ENCODE data around the gene STK16. TPM values are rescaled to one million over a fixed set of nuclear protein-coding genes. Genes with fewer than 3 reads are reported as not detected.

Gene STK16
- total and polyA plus RNA-seq, 4 donors = 19.7 to 37.2 (median 24.7) TPM

GRCh38 chr2:219218732-219219701, 26.3 kb upstream of the STK16 start, which contains the start of gene ABCB6:
TSS of gene ABCB6 (minus strand) at chr2:219218958. CDS start at chr2:219218673, 285 bp downstream.
- H3K4me3 ChIP-seq (ENCODE audit: low read length in 2 of 2) = peak within 1 kb of the TSS; percentile 1 to 31
- peaks cover 0 to 9% of the 10 kb centered on the region in 2 donors for H3K36me3 ChIP-seq (ENCODE audit: control insufficient read depth in 1 of 2, insufficient read depth in 2 of 2, low read length in 1 of 2)
- intact Hi-C loops (cut with DNase I) = loop anchor here in 1 of 2 donors (2.0 kb wide), 3 partner anchors 34 to 58 kb away; partner anchors contain the start of genes CNPPD1, NHEJ1, TUBA4A and TUBA4B
- no peaks in the 10 kb centered on the region for H3K9me3 ChIP-seq (ENCODE audit: control insufficient read depth, low read length)
- H3K27me3 ChIP-seq (ENCODE audit: control insufficient read depth in 1 of 2, insufficient read depth in 2 of 2, low read length in 1 of 2) = no peaks in the 10 kb centered on the region
- ATAC-seq (ENCODE audit: low FRiP score) (peak; percentile 95), DNase-seq (peak; percentile 98 to 99)
- WGBS, 2 donors = 3 to 5% methylated on average over 71 of the region's 71 CpGs
- peak within 1 kb of the TSS in 1 of 2 donors; percentile 96 for H3K27ac ChIP-seq (ENCODE audit: low read depth in 1 of 2, low read length in 2 of 2)
- H3K4me1 ChIP-seq (ENCODE audit: control insufficient read depth in 1 of 2, insufficient read depth in 2 of 2, low read length in 2 of 2) = no peaks in the 10 kb centered on the region

DNA sequence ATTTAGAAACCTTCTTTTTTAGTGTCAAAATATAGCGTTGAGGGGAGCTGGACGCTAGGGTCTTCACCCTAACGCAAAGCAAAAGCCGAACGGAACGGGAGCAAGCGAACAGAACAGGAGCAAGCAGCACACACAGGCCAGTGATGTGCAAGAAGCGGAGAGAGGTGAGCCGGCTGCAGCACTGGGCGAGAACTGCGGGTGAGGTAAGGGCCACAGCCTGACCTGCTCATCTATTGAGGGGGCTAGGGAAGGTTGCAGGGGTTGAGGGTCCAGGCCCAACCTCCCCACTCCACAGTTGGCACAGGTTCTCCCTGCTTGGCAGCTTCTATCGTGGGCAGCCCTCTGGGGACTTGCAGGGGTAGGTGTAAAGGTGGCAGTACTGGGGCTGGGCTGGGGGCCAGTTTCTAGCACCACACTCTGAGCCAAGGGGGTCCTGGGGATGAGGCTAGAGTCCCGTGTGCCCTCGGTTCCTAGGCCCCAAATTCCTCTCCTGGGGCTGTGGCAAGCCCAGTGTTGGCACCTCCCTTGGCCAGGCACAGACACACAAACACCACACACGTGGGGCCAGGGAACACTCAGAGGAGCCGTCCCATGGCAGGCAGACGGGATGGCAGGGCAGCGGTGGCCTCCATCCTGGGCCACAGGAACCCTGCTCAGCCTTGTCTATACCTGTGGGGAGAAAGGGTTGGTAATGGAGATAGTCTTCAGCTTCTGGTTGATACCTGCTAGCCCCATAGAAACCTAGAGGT, 25.3 kb upstream of the STK16 start:
- no peaks in the 10 kb centered on the region for H3K9me3 ChIP-seq (ENCODE audit: control insufficient read depth, low read length)
- intact Hi-C loops (cut with DNase I) = loop anchor here in 1 of 2 donors (2.0 kb wide), 3 partner anchors 33 to 59 kb away; partner anchors contain the start of genes CNPPD1, NHEJ1, TUBA4A and TUBA4B
- peak overlapping the region in 1 of 2 donors; percentile 73 for H3K27ac ChIP-seq (ENCODE audit: low read depth in 1 of 2, low read length in 2 of 2)
- no peaks in the 10 kb centered on the region for H3K27me3 ChIP-seq (ENCODE audit: control insufficient read depth in 1 of 2, insufficient read depth in 2 of 2, low read length in 1 of 2)
- 85 to 86% methylated on average over 18 of the region's 18 CpGs for WGBS, 2 donors
- no peak for ATAC-seq (ENCODE audit: low FRiP score)
- no peak for DNase-seq
- H3K4me1 ChIP-seq (ENCODE audit: control insufficient read depth in 1 of 2, insufficient read depth in 2 of 2, low read length in 2 of 2) = no peaks in the 10 kb centered on the region
- no peak overlapping the region for H3K4me3 ChIP-seq (ENCODE audit: low read length in 2 of 2)
- peaks cover 0 to 10% of the 10 kb centered on the region in 2 donors for H3K36me3 ChIP-seq (ENCODE audit: control insufficient read depth in 1 of 2, insufficient read depth in 2 of 2, low read length in 1 of 2)

GRCh38 chr2:219220652-219221402, 24.5 kb upstream of the STK16 start:
- peaks cover 0 to 10% of the 10 kb centered on the region in 2 donors for H3K36me3 ChIP-seq (ENCODE audit: control insufficient read depth in 1 of 2, insufficient read depth in 2 of 2, low read length in 1 of 2)

GRCh38 chr2:219221957-219222518, 23.2 kb upstream of the STK16 start:
- no peak for DNase-seq
- H3K4me3 ChIP-seq (ENCODE audit: low read length in 2 of 2) = no peak overlapping the region
- 93 to 94% methylated on average over 16 of the region's 16 CpGs for WGBS, 2 donors
- H3K36me3 ChIP-seq (ENCODE audit: control insufficient read depth in 1 of 2, insufficient read depth in 2 of 2, low read length in 1 of 2) = peaks cover 0 to 10% of the 10 kb centered on the region in 2 donors
- intact Hi-C loops (cut with DNase I) = no loop called here
- no peak overlapping the region for H3K27ac ChIP-seq (ENCODE audit: low read depth in 1 of 2, low read length in 2 of 2)
- ATAC-seq (ENCODE audit: low FRiP score) = no peak
- no peaks in the 10 kb centered on the region for H3K27me3 ChIP-seq (ENCODE audit: control insufficient read depth in 1 of 2, insufficient read depth in 2 of 2, low read length in 1 of 2)
- H3K9me3 ChIP-seq (ENCODE audit: control insufficient read depth, low read length) = no peaks in the 10 kb centered on the region
- no peaks in the 10 kb centered on the region for H3K4me1 ChIP-seq (ENCODE audit: control insufficient read depth in 1 of 2, insufficient read depth in 2 of 2, low read length in 2 of 2)

More at GRCh38 chr2:219220652-219221402, 24.5 kb upstream of the STK16 start:
- Histone ChIP-seq H3K4me3 (ENCODE audit: low read length in 2 of 2) (no peak overlapping the region), H3K4me1 (ENCODE audit: control insufficient read depth in 1 of 2, insufficient read depth in 2 of 2, low read length in 2 of 2) (no peaks in the 10 kb centered on the region), H3K27me3 (ENCODE audit: control insufficient read depth in 1 of 2, insufficient read depth in 2 of 2, low read length in 1 of 2) (no peaks in the 10 kb centered on the region), H3K9me3 (ENCODE audit: control insufficient read depth, low read length) (no peaks in the 10 kb centered on the region), H3K27ac (ENCODE audit: low read depth in 1 of 2, low read length in 2 of 2) (no peak overlapping the region)
- no peak for DNase-seq
- no peak for ATAC-seq (ENCODE audit: low FRiP score)
- 87 to 90% methylated on average over 19 of the region's 19 CpGs for WGBS, 2 donors
- intact Hi-C loops (cut with DNase I) = no loop called here

DNA sequence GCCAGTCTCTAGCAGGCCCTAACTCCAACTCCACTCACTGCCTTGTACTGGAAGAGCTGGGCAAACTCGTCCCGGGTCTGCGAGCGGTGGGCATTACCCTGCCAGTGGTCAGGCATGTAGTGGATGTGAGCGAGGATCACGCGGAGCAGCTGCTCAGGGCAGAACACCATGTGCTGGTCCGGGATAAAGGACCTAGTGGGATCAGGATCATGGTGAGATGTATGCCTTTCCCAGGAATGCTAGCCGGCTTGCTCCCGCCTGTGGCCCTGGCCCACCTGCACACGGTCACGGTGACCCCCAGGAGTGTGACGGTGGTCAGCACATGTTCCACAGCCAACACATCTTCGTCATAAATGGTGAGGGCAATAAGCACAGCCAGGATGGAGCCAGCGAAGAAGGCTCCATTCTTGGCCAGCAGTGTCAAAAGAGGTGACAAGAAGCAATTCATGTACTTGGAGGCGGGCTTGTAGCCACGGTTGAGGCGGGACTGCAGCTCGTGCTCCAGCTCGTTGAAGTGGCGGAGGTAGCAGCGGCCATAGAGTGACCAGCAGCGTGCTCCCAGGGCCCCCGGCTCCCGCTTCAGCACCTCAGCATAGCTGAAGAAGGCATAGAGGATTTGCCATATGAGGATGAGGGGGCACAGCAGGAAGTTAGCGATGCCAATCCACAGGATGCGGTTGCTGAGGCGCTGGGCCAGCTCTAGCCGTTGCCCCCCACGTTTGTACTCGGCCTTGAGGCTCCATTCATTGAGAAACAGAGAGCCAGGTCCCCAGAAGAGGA, 21.3 kb upstream of the STK16 start:
- H3K4me1 ChIP-seq (ENCODE audit: control insufficient read depth in 1 of 2, insufficient read depth in 2 of 2, low read length in 2 of 2) = peaks cover 0 to 4% of the 10 kb centered on the region in 2 donors
- H3K9me3 ChIP-seq (ENCODE audit: control insufficient read depth, low read length) = no peaks in the 10 kb centered on the region
- 93% methylated on average over 31 of the region's 31 CpGs for WGBS, 2 donors
- H3K36me3 ChIP-seq (ENCODE audit: control insufficient read depth in 1 of 2, insufficient read depth in 2 of 2, low read length in 1 of 2) = peaks cover 0 to 10% of the 10 kb centered on the region in 2 donors
- no peak overlapping the region for H3K27ac ChIP-seq (ENCODE audit: low read depth in 1 of 2, low read length in 2 of 2)
- DNase-seq = no peak
- no peak for ATAC-seq (ENCODE audit: low FRiP score)
- H3K4me3 ChIP-seq (ENCODE audit: low read length in 2 of 2) = no peak overlapping the region
- no peaks in the 10 kb centered on the region for H3K27me3 ChIP-seq (ENCODE audit: control insufficient read depth in 1 of 2, insufficient read depth in 2 of 2, low read length in 1 of 2)
- intact Hi-C loops (cut with DNase I) = no loop called here

GRCh38 chr2:219225350-219225749, 19.9 kb upstream of the STK16 start:
- ATAC-seq (ENCODE audit: low FRiP score) (no peak), DNase-seq (no peak)
- intact Hi-C loops (cut with DNase I) = loop anchor here in 1 of 2 donors (5.0 kb wide), 1 partner anchor 48 kb away; the partner anchor contains the start of genes CNPPD1 and RETREG2
- Histone ChIP-seq H3K27ac (ENCODE audit: low read depth in 1 of 2, low read length in 2 of 2) (no peak overlapping the region), H3K4me1 (ENCODE audit: control insufficient read depth in 1 of 2, insufficient read depth in 2 of 2, low read length in 2 of 2) (peaks cover 0 to 4% of the 10 kb centered on the region in 2 donors), H3K36me3 (ENCODE audit: control insufficient read depth in 1 of 2, insufficient read depth in 2 of 2, low read length in 1 of 2) (peaks cover 0 to 10% of the 10 kb centered on the region in 2 donors), H3K4me3 (ENCODE audit: low read length in 2 of 2) (no peak overlapping the region), H3K27me3 (ENCODE audit: control insufficient read depth in 1 of 2, insufficient read depth in 2 of 2, low read length in 1 of 2) (no peaks in the 10 kb centered on the region), H3K9me3 (ENCODE audit: control insufficient read depth, low read length) (no peaks in the 10 kb centered on the region)
- 87 to 94% methylated on average over 3 of the region's 3 CpGs for WGBS, 2 donors

DNA sequence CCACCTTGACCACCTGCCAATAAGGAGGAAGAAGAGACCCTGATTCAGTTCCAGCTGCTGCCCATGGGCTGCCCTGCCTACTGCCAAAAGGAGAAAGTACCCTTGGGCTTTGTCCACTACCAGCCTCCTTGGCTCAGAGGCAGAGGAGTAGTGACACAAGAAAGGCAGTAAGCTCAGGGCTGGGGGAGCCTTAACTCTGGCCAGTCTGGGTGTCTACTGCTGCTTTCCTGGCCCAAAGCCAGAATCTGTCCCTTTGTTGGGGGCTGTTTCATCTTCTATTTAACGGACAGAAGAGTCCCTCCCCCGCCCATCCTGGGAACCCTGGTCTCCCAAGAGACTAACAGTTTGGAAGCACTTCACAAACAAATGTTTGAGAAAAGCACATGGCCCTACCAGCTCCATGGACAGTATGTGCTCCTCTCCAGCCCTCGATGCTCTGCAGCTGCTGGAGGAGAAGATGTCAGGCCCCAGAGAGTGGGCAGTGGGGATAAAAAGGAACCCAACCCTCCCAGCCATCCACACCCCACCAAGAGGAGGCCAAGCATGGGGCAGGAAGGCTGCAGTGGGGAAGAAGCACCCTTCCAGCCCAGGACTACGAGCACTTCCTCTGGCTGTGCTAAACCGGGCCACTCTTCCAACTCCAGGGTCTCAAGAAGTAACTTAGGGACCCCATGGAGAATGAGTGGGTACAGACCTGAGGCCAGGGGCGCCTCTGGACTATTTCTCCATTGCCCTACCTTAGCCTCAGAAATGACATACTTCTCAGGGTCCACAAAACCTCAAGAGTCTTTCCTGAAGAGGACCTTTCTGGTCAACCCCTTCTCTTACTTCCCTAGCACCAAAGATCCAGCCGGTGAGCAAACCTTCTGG, 17.0 kb upstream of the STK16 start:
- Histone ChIP-seq H3K27me3 (ENCODE audit: control insufficient read depth in 1 of 2, insufficient read depth in 2 of 2, low read length in 1 of 2) (no peaks in the 10 kb centered on the region), H3K4me3 (ENCODE audit: low read length in 2 of 2) (peak overlapping the region; percentile 49 to 82), H3K27ac (ENCODE audit: low read depth in 1 of 2, low read length in 2 of 2) (no peak overlapping the region), H3K36me3 (ENCODE audit: control insufficient read depth in 1 of 2, insufficient read depth in 2 of 2, low read length in 1 of 2) (peaks cover 0 to 4% of the 10 kb centered on the region in 2 donors), H3K4me1 (ENCODE audit: control insufficient read depth in 1 of 2, insufficient read depth in 2 of 2, low read length in 2 of 2) (peaks cover 0 to 4% of the 10 kb centered on the region in 2 donors), H3K9me3 (ENCODE audit: control insufficient read depth, low read length) (no peaks in the 10 kb centered on the region)
- peak in 1 of 2 donors; percentile 63 for DNase-seq
- 49 to 53% methylated on average over 7 of the region's 7 CpGs for WGBS, 2 donors
- intact Hi-C loops (cut with DNase I) = loop anchor here in 1 of 2 donors (5.0 kb wide), 1 partner anchor 51 kb away; the partner anchor contains the start of genes CNPPD1 and RETREG2
- ATAC-seq (ENCODE audit: low FRiP score) = no peak
